Measurements from ENCODE around the gene SLC2A13. TPM values are rescaled to one million over a fixed set of nuclear protein-coding genes. Genes with fewer than 3 reads are reported as not detected.

The SLC2A13 gene
- total RNA-seq, 2 donors from 2014 or later, result 21.0 to 41.9 TPM

- 81 to 91% methylated on average over 4 of the region's 4 CpGs for WGBS, 2 donors
- TF ChIP-seq POLR2A (IDR thresholded peaks at IDR 0.05), result no peak
- TF ChIP-seq CTCF (IDR thresholded peaks at IDR 0.05), result no peak
- DNase-seq (no peak), ATAC-seq (no peak)
- intact Hi-C loops (cut with DNase I), result no loop called here
- H3K27ac ChIP-seq, result no peak overlapping the region
- no peaks in the 10 kb centered on the region for H3K27me3 ChIP-seq
- peaks cover 15% of the 10 kb centered on the region for H3K4me1 ChIP-seq
- H3K9me3 ChIP-seq, result no peaks in the 10 kb centered on the region
- H3K4me3 ChIP-seq, result no peak overlapping the region
- no peaks in the 10 kb centered on the region for H3K36me3 ChIP-seq (replicated peaks in 1 of 2; ENCODE audit: insufficient read depth in 1 of 2, low read depth in 2 of 2)
Measured at GRCh38 chr12:39920647-39921046, 185.2 kb downstream of the SLC2A13 start.

GRCh38 chr12:39920222-39920621 lies 185.7 kb downstream of the SLC2A13 start:
- Histone ChIP-seq H3K36me3 (replicated peaks in 1 of 2; ENCODE audit: insufficient read depth in 1 of 2, low read depth in 2 of 2) (no peaks in the 10 kb centered on the region), H3K4me3 (no peak overlapping the region), H3K9me3 (no peaks in the 10 kb centered on the region), H3K4me1 (peaks cover 15% of the 10 kb centered on the region), H3K27ac (no peak overlapping the region), H3K27me3 (no peaks in the 10 kb centered on the region)
- intact Hi-C loops (cut with DNase I), result no loop called here
- peak in 2 of 7 experiments; percentile 4 to 20 for TF ChIP-seq CTCF (IDR thresholded peaks at IDR 0.05)
- TF ChIP-seq POLR2A (IDR thresholded peaks at IDR 0.05), result no peak
- ATAC-seq (no peak), DNase-seq (no peak)
- 60 to 63% methylated on average over 4 of the region's 4 CpGs for WGBS, 2 donors

GRCh38 chr12:39919790-39920189 lies 186.1 kb downstream of the SLC2A13 start:
- ATAC-seq (peak; percentile 82), DNase-seq (no peak)
- 32 to 39% methylated on average over 1 of the region's 1 CpG for WGBS, 2 donors

GRCh38 chr12:39915249-39915648 lies 190.6 kb downstream of the SLC2A13 start:
- Histone ChIP-seq H3K27ac (no peak overlapping the region), H3K36me3 (replicated peaks in 1 of 2; ENCODE audit: insufficient read depth in 1 of 2, low read depth in 2 of 2) (no peaks in the 10 kb centered on the region), H3K4me1 (peaks cover 32% of the 10 kb centered on the region), H3K9me3 (no peaks in the 10 kb centered on the region), H3K27me3 (no peaks in the 10 kb centered on the region), H3K4me3 (no peak overlapping the region)
- TF ChIP-seq POLR2A (IDR thresholded peaks at IDR 0.05), result no peak
- no peak for TF ChIP-seq CTCF (IDR thresholded peaks at IDR 0.05)
- DNase-seq, result no peak
- 60 to 66% methylated on average over 3 of the region's 3 CpGs for WGBS, 2 donors
- no peak for ATAC-seq
- intact Hi-C loops (cut with DNase I), result no loop called here

More at GRCh38 chr12:39919790-39920189, 186.1 kb downstream of the SLC2A13 start:
- intact Hi-C loops (cut with DNase I), result no loop called here
- Histone ChIP-seq H3K9me3 (no peaks in the 10 kb centered on the region), H3K27ac (peak overlapping the region in 1 of 4 donors; percentile 4), H3K4me3 (no peak overlapping the region), H3K36me3 (replicated peaks in 1 of 2; ENCODE audit: insufficient read depth in 1 of 2, low read depth in 2 of 2) (no peaks in the 10 kb centered on the region), H3K4me1 (peaks cover 15% of the 10 kb centered on the region), H3K27me3 (no peaks in the 10 kb centered on the region)
- TF ChIP-seq POLR2A (IDR thresholded peaks at IDR 0.05), result no peak
- no peak for TF ChIP-seq CTCF (IDR thresholded peaks at IDR 0.05)

GRCh38 chr12:39912211-39912980 lies 193.5 kb downstream of the SLC2A13 start:
- intact Hi-C loops (cut with DNase I), result no loop called here
- Histone ChIP-seq H3K4me3 (no peak overlapping the region), H3K27me3 (no peaks in the 10 kb centered on the region), H3K9me3 (no peaks in the 10 kb centered on the region), H3K36me3 (replicated peaks in 1 of 2; ENCODE audit: insufficient read depth in 1 of 2, low read depth in 2 of 2) (no peaks in the 10 kb centered on the region), H3K4me1 (peaks cover 22% of the 10 kb centered on the region), H3K27ac (peak overlapping the region; percentile 25 to 69 (median 56))
- TF ChIP-seq CTCF (IDR thresholded peaks at IDR 0.05) (peak in 1 of 7 experiments; percentile 4), POLR2A (IDR thresholded peaks at IDR 0.05) (no peak)
- 23 to 27% methylated on average over 7 of the region's 7 CpGs for WGBS, 2 donors
- DNase-seq (peak; percentile 92 to 96 (median 94)), ATAC-seq (peak; percentile 100)

All from body of pancreas (tissue), 4 donors.